Keratinocyte (primary cell): ENCODE data around the gene CA7. TPM values are rescaled to one million over a fixed set of nuclear protein-coding genes. Genes with fewer than 3 reads are reported as not detected.

Source experiments
- DNase-seq: peaks from one replicate; pipeline ENCODE4 v3.0.0-alpha.2; 2011; ENCODE audit warnings: low read depth, missing footprints, low spot score
- FAIRE-seq: peaks from 2 replicates; lab custom pipeline; 2011; peaks lifted over from hg19 to GRCh38; lab: Jason Lieb, UNC
- H2AFZ ChIP-seq: 2 replicates; pipeline ENCODE4 v1.6.0; 2012; ENCODE audit warnings: low read length, control low read depth, inconsistent platforms; ENCODE audit not compliant: control insufficient read depth
- H3K27ac ChIP-seq: 2 replicates; pipeline ENCODE4 v1.5.1; 2011; ENCODE audit warnings: low read length; ENCODE audit not compliant: control insufficient read depth, insufficient read depth
- H3K27me3 ChIP-seq: 3 replicates; pipeline ENCODE4 v1.6.0; 2011; ENCODE audit warnings: low read length; ENCODE audit not compliant: control insufficient read depth, insufficient read depth; ENCODE audit errors: extremely low read depth
- H3K36me3 ChIP-seq, 2 experiments: 2 replicates in 1 of 2; 3 replicates in 1 of 2; pipeline ENCODE4 v1.5.1; 2011; ENCODE audit warnings: low read length in 2 of 2, mild to moderate bottlenecking in 1 of 2; ENCODE audit not compliant: control insufficient read depth in 2 of 2, insufficient read depth in 2 of 2; ENCODE audit errors: extremely low read depth in 1 of 2
- H3K4me1 ChIP-seq: 3 replicates; pipeline ENCODE4 v1.5.1; 2011; ENCODE audit warnings: low read length; ENCODE audit not compliant: control insufficient read depth, insufficient read depth; ENCODE audit errors: extremely low read depth
- H3K4me2 ChIP-seq: 3 replicates; pipeline ENCODE4 v1.6.0; 2011; ENCODE audit warnings: low read depth, low read length; ENCODE audit not compliant: control insufficient read depth, insufficient read depth; ENCODE audit errors: extremely low read depth
- H3K4me3 ChIP-seq, 3 experiments: fragments of 200-600 bp in 1 of 3; sonication (generic) in 1 of 3; 2 replicates in 2 of 3; 3 replicates in 1 of 3; pipeline ENCODE4 v1.5.1; 2011 to 2016; ENCODE audit warnings: low read length in 3 of 3, mild to moderate bottlenecking in 3 of 3, control low read depth in 2 of 3, inconsistent platforms in 1 of 3, low read depth in 1 of 3, mixed read lengths in 1 of 3, mixed run types in 1 of 3, moderate library complexity in 1 of 3; ENCODE audit not compliant: control insufficient read depth in 2 of 3, insufficient read depth in 2 of 3; ENCODE audit errors: extremely low read depth in 1 of 3
- H3K79me2 ChIP-seq: 2 replicates; pipeline ENCODE4 v1.6.0; 2012; ENCODE audit warnings: low read length; ENCODE audit not compliant: control insufficient read depth, insufficient read depth
- H3K9ac ChIP-seq: 3 replicates; pipeline ENCODE4 v1.6.0; 2011; ENCODE audit warnings: low read length; ENCODE audit not compliant: control insufficient read depth, insufficient read depth; ENCODE audit errors: extremely low read depth
- H3K9me1 ChIP-seq: 3 replicates; pipeline ENCODE4 v1.6.0; 2011; ENCODE audit warnings: low read length; ENCODE audit not compliant: control insufficient read depth, insufficient read depth; ENCODE audit errors: extremely low read depth
- H3K9me3 ChIP-seq: 2 replicates; pipeline ENCODE4 v1.5.1; 2012; ENCODE audit warnings: low read depth, low read length; ENCODE audit not compliant: control insufficient read depth
- H4K20me1 ChIP-seq: 3 replicates; pipeline ENCODE4 v1.6.0; 2011; ENCODE audit warnings: low read length; ENCODE audit not compliant: control insufficient read depth, insufficient read depth; ENCODE audit errors: extremely low read depth
- CTCF ChIP-seq, 3 experiments: IDR thresholded peaks in 1 of 3; conservative IDR thresholded peaks in 1 of 3; optimal IDR thresholded peaks in 1 of 3; 2 replicates in 2 of 3; 3 replicates in 1 of 3; pipeline versions ENCODE3 to v1.5.1; 2011; ENCODE audit warnings: low read length in 3 of 3, mild to moderate bottlenecking in 3 of 3, moderate library complexity in 2 of 3, control low read depth in 1 of 3, inconsistent platforms in 1 of 3; ENCODE audit not compliant: insufficient read depth in 2 of 3; ENCODE audit errors: extremely low read depth in 1 of 3
- EZH2 ChIP-seq: IDR thresholded peaks from one replicate; pipeline ENCODE4 v1.6.1; 2012; ENCODE audit warnings: inconsistent platforms, mild to moderate bottlenecking, low read length, moderate library complexity
- dilution Hi-C: fragments of 300-500 bp; cut with MboI; formaldehyde crosslinking; loops from one replicate; pipeline ENCODE4 v1.7.0; 2020; ENCODE audit warnings: low sequenced_read_pairs; ENCODE audit not compliant: extremely low pct_ligation_motif_present
- polyA plus RNA-seq, 5 experiments: library from polyadenylated mRNA; depleted of rRNA in 3 of 5; stranded (reverse) in 3 of 5; stranded (forward) in 1 of 5; unstranded in 1 of 5; fragments of >200 nt; gene quantifications; 1 replicate in 1 of 5; 2 replicates in 3 of 5; 3 replicates in 1 of 5; pipeline versions ENCODE4 v1.2.1 to v1.2.3, GENCODE V29; 2011 to 2012; ENCODE audit warnings: missing spikeins in 2 of 5, low read depth in 1 of 5, low replicate concordance in 1 of 5

CA7 gene
- polyA plus RNA-seq, 1 donor (not counting 4 experiments of a cell fraction or from before 2014, with no cell fraction given) = not detected

DNA sequence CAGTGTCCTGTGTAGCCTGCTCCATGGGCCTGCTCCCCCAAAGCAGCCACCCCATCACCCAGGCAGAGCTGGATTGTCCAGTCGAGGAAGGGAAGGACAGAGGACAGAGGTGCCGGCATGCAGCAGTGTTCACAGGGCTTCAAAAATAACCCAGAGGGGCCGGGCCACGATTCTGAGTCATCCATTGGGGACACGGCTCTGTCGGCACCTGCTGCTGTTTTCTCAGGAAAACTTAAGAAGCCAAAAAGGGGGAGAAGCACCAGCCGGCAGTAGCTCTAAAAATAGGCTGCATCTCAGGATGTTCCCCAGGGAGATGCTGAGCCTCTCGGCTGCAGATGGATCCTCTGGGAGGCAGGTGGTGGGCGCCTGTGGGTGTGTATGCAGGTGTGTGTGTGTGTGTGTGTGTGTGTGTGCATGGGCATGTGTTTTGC is 1.6 kb downstream of the CA7 start:
- H3K9ac ChIP-seq = no peak overlapping the region
- no peaks in the 10 kb centered on the region for H3K79me2 ChIP-seq
- no peak overlapping the region for H3K4me3 ChIP-seq
- H4K20me1 ChIP-seq = no peaks in the 10 kb centered on the region
- no peak overlapping the region for H3K27ac ChIP-seq
- DNase-seq (no peak), FAIRE-seq (no peak)
- H2AFZ ChIP-seq = no peak overlapping the region
- H3K9me1 ChIP-seq = no peaks in the 10 kb centered on the region
- H3K4me2 ChIP-seq = no peak overlapping the region
- no peaks in the 10 kb centered on the region for H3K36me3 ChIP-seq
- dilution Hi-C loops = no loop called here
- H3K4me1 ChIP-seq = no peaks in the 10 kb centered on the region
- peaks cover 57% of the 10 kb centered on the region for H3K27me3 ChIP-seq
- H3K9me3 ChIP-seq = no peaks in the 10 kb centered on the region
- TF ChIP-seq EZH2 (no peak), CTCF (optimal IDR thresholded peaks at IDR 0.05 in 1 of 3, IDR thresholded peaks at IDR 0.05 in 1 of 3, conservative IDR thresholded peaks at IDR 0.05 in 1 of 3; ENCODE audit: extremely low read depth in 1 of 3, insufficient read depth in 2 of 3, low read length in 3 of 3) (no peak)

DNA sequence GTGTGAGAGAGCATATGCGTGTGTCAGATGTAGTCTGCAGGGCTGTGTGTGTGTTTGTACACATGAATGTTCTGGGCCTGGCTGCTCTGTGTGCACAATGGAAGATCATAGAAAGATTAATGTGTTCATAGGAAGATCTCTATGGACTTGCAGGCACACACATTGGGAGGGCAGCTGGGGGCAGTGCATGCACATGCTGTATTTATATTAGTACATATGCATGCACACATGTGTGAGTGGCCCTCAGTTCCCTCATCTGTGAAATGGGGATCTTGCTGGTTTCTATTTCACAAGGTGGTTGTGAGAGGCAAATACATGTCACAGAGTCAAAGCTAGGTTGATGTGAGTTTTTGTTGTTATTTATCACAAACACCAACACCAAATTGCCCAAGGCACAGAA is 2.1 kb downstream of the CA7 start:
- DNase-seq = no peak
- dilution Hi-C loops = no loop called here
- no peaks in the 10 kb centered on the region for H3K4me1 ChIP-seq
- no peak overlapping the region for H3K4me3 ChIP-seq
- no peaks in the 10 kb centered on the region for H3K9me1 ChIP-seq
- H4K20me1 ChIP-seq = no peaks in the 10 kb centered on the region
- no peak overlapping the region for H3K27ac ChIP-seq
- H3K36me3 ChIP-seq = no peaks in the 10 kb centered on the region
- peaks cover 61% of the 10 kb centered on the region for H3K27me3 ChIP-seq
- TF ChIP-seq EZH2 = no peak
- no peak for TF ChIP-seq CTCF (optimal IDR thresholded peaks at IDR 0.05 in 1 of 3, IDR thresholded peaks at IDR 0.05 in 1 of 3, conservative IDR thresholded peaks at IDR 0.05 in 1 of 3; ENCODE audit: extremely low read depth in 1 of 3, insufficient read depth in 2 of 3, low read length in 3 of 3)
- H3K4me2 ChIP-seq = no peak overlapping the region
- H3K9ac ChIP-seq = no peak overlapping the region
- no peak for FAIRE-seq
- no peak overlapping the region for H2AFZ ChIP-seq
- no peaks in the 10 kb centered on the region for H3K79me2 ChIP-seq
- H3K9me3 ChIP-seq = no peaks in the 10 kb centered on the region
